Measurements from ENCODE around the gene KRTAP3-3. TPM values are rescaled to one million over a fixed set of nuclear protein-coding genes. Genes with fewer than 3 reads are reported as not detected.

Gene KRTAP3-3
- total RNA-seq, 1 donor from 2014 or later = 1.5 TPM

- no peak for DNase-seq
Observed at GRCh38 chr17:40958086-40958953, 35.6 kb downstream of the KRTAP3-3 start.

GRCh38 chr17:40956401-40957254, 37.3 kb downstream of the KRTAP3-3 start:
- no peak for DNase-seq

GRCh38 chr17:40953881-40954280, 40.1 kb downstream of the KRTAP3-3 start:
- DNase-seq = no peak

GRCh38 chr17:40952661-40953060, 41.3 kb downstream of the KRTAP3-3 start:
- no peak for DNase-seq

GRCh38 chr17:40952154-40952553, 41.8 kb downstream of the KRTAP3-3 start:
- DNase-seq = no peak

- no peak for DNase-seq
Observed at GRCh38 chr17:40951011-40951622, 42.8 kb downstream of the KRTAP3-3 start.

GRCh38 chr17:40950176-40950575, 43.8 kb downstream of the KRTAP3-3 start:
- no peak for DNase-seq

GRCh38 chr17:40949418-40949817, 44.5 kb downstream of the KRTAP3-3 start:
- DNase-seq = no peak

- DNase-seq = no peak
Observed at GRCh38 chr17:40947929-40948328, 46.0 kb downstream of the KRTAP3-3 start.

- no peak for DNase-seq
Observed at GRCh38 chr17:40945414-40945813, 48.5 kb downstream of the KRTAP3-3 start.

- no peak for DNase-seq
Observed at GRCh38 chr17:40944531-40944930, 49.4 kb downstream of the KRTAP3-3 start.

Small RNA genes within 50 kb of the gene (small RNA-seq; reads per million reads assigned to genes)
- not detected for gene KRTAP3-4P (ENCODE audit: low replicate concordance)

Other genes with a start within 250 kb of the KRTAP3-3 start
- 608 TPM for gene KRT25, start 238.8 kb downstream of the KRTAP3-3 start, total RNA-seq
- gene KRT26, start 222.0 kb downstream of the KRTAP3-3 start, total RNA-seq = 18.3 TPM
- gene KRT27, start 211.6 kb downstream of the KRTAP3-3 start, total RNA-seq = 428 TPM
- 152 TPM for gene KRT28, start 194.2 kb downstream of the KRTAP3-3 start, total RNA-seq
- gene KRT10, start 171.6 kb downstream of the KRTAP3-3 start, total RNA-seq = 976 TPM
- 0.10 TPM for gene KRT12, start 126.9 kb downstream of the KRTAP3-3 start, total RNA-seq
- gene KRT20, start 108.9 kb downstream of the KRTAP3-3 start, total RNA-seq = 0.39 TPM
- 107 TPM for gene KRT23, start 56.5 kb downstream of the KRTAP3-3 start, total RNA-seq
- gene KRT39, start 27.2 kb downstream of the KRTAP3-3 start, total RNA-seq = 6.4 TPM
- gene KRT40, start 9.8 kb downstream of the KRTAP3-3 start, total RNA-seq = 7.7 TPM
- 2.3 TPM for gene KRTAP3-2, start 5.7 kb upstream of the KRTAP3-3 start, total RNA-seq
- gene KRTAP3-1, start 15.0 kb upstream of the KRTAP3-3 start, total RNA-seq = 5.3 TPM
- gene KRTAP1-5, start 33.0 kb upstream of the KRTAP3-3 start, total RNA-seq = 14.1 TPM
- not detected for gene KRTAP1-4, start 36.0 kb upstream of the KRTAP3-3 start, total RNA-seq
- gene KRTAP1-3, start 40.7 kb upstream of the KRTAP3-3 start, total RNA-seq = 12.2 TPM
- gene KRTAP1-1, start 47.3 kb upstream of the KRTAP3-3 start, total RNA-seq = 7.5 TPM
- 3.4 TPM for gene KRTAP2-1, start 53.2 kb upstream of the KRTAP3-3 start, total RNA-seq
- 6.5 TPM for gene KRTAP2-2, start 61.1 kb upstream of the KRTAP3-3 start, total RNA-seq
- 0.30 TPM for gene KRTAP2-3, start 66.0 kb upstream of the KRTAP3-3 start, total RNA-seq
- gene KRTAP2-4, start 71.7 kb upstream of the KRTAP3-3 start, total RNA-seq = 3.3 TPM
- gene KRTAP4-7, start 90.0 kb upstream of the KRTAP3-3 start, total RNA-seq = 11.4 TPM
- gene KRTAP4-8, start 104.0 kb upstream of the KRTAP3-3 start, total RNA-seq = 3.1 TPM
- gene KRTAP4-16, start 108.0 kb upstream of the KRTAP3-3 start, total RNA-seq = not detected
- gene KRTAP4-9, start 111.2 kb upstream of the KRTAP3-3 start, total RNA-seq = 5.2 TPM
- 0.79 TPM for gene KRTAP4-11, start 124.2 kb upstream of the KRTAP3-3 start, total RNA-seq
- gene KRTAP4-12, start 130.0 kb upstream of the KRTAP3-3 start, total RNA-seq = 0.89 TPM
- 4.0 TPM for gene KRTAP4-6, start 146.4 kb upstream of the KRTAP3-3 start, total RNA-seq
- 1.3 TPM for gene KRTAP4-5, start 155.7 kb upstream of the KRTAP3-3 start, total RNA-seq
- gene KRTAP4-4, start 166.6 kb upstream of the KRTAP3-3 start, total RNA-seq = 2.2 TPM
- gene KRTAP4-3, start 174.1 kb upstream of the KRTAP3-3 start, total RNA-seq = 2.0 TPM
- gene KRTAP4-2, start 184.1 kb upstream of the KRTAP3-3 start, total RNA-seq = 1.1 TPM
- gene KRTAP4-1, start 190.7 kb upstream of the KRTAP3-3 start, total RNA-seq = 3.6 TPM
- not detected for gene KRTAP9-1, start 195.7 kb upstream of the KRTAP3-3 start, total RNA-seq
- 6.3 TPM for gene KRTAP9-2, start 232.5 kb upstream of the KRTAP3-3 start, total RNA-seq
- 7.3 TPM for gene KRTAP9-3, start 238.3 kb upstream of the KRTAP3-3 start, total RNA-seq
- 8.5 TPM for gene KRTAP9-8, start 243.8 kb upstream of the KRTAP3-3 start, total RNA-seq